ENCODE results near the gene UACA.

GRCh38 chr15:70702584-70702983 is 60.8 kb downstream of the UACA start:
- TF ChIP-seq SUZ12 (IDR thresholded peaks at IDR 0.05) (no peak), L3MBTL2 (conservative IDR thresholded peaks at IDR 0.05) (no peak)

Measured in HEK293T (cell line).